Esophagus (tissue), 2 donors: ENCODE data around the gene FAT1. TPM values are rescaled to one million over a fixed set of nuclear protein-coding genes. Genes with fewer than 3 reads are reported as not detected.
A peak's percentile ranks its signal among the peaks of the same experiment; 100 is the strongest.

Source experiments
- H3K27ac ChIP-seq, 2 donors: one replicate each; pipeline ENCODE4 v1.5.1; 2013; ENCODE audit warnings: low read depth in 2 of 2, mild to moderate bottlenecking in 2 of 2, inconsistent platforms in 1 of 2, low read length in 1 of 2, moderate library complexity in 1 of 2
- H3K27me3 ChIP-seq, 2 donors: one replicate each; pipeline ENCODE4 v1.6.1; 2013; ENCODE audit warnings: low read length in 2 of 2, control low read depth in 1 of 2, mild to moderate bottlenecking in 1 of 2; ENCODE audit not compliant: insufficient read depth in 2 of 2, control insufficient read depth in 1 of 2
- H3K36me3 ChIP-seq, 2 donors: one replicate each; pipeline ENCODE4 v1.6.1; 2013; ENCODE audit warnings: low read length in 1 of 2; ENCODE audit not compliant: control insufficient read depth in 2 of 2, insufficient read depth in 2 of 2
- H3K4me1 ChIP-seq, 2 donors: one replicate each; pipeline ENCODE4 v1.6.1; 2013; ENCODE audit warnings: low read length in 1 of 2; ENCODE audit not compliant: control insufficient read depth in 2 of 2, insufficient read depth in 2 of 2
- H3K4me3 ChIP-seq, 2 donors: one replicate each; pipeline ENCODE4 v1.5.1; 2013; ENCODE audit warnings: low read length in 2 of 2, mild to moderate bottlenecking in 2 of 2, low read depth in 1 of 2, moderate library complexity in 1 of 2
- H3K9me3 ChIP-seq, 2 donors: one replicate each; pipeline ENCODE4 v1.6.1; 2013; ENCODE audit warnings: mild to moderate bottlenecking in 2 of 2, low read depth in 1 of 2, low read length in 1 of 2, moderate library complexity in 1 of 2; ENCODE audit not compliant: control insufficient read depth in 2 of 2, insufficient read depth in 1 of 2
- WGBS, 2 donors: extraction: QIAGEN DNeasy Blood & Tissue Kit; methylation state at CpG; one replicate each; pipeline ENCODE4 v1.1.7; 2013; 5-methylcytosine and 5-hydroxymethylcytosine counted together
- polyA plus RNA-seq, 2 donors: library from polyadenylated mRNA; stranded (reverse); fragments of 200-250 nt; gene quantifications; one replicate each; pipeline ENCODE4 v1.2.3, GENCODE V29; 2013
- donor health status: healthy with polysubstance abuse.
- donor health status: Bipolar disorder and iron deficiency.

Gene FAT1
- polyA plus RNA-seq, 2 donors: 11.5 to 21.0 TPM

- Histone ChIP-seq H3K4me3 (no peak overlapping the region), H3K4me1 (no peaks in the 10 kb centered on the region), H3K36me3 (no peaks in the 10 kb centered on the region), H3K9me3 (no peaks in the 10 kb centered on the region), H3K27ac (no peak overlapping the region), H3K27me3 (no peaks in the 10 kb centered on the region)
- WGBS, 2 donors: 84 to 91% methylated on average over 1 of the region's 1 CpG
Measured at GRCh38 chr4:186561748-186562147, 161.9 kb downstream of the FAT1 start.

- Histone ChIP-seq H3K4me3 (no peak overlapping the region), H3K9me3 (no peaks in the 10 kb centered on the region), H3K4me1 (no peaks in the 10 kb centered on the region), H3K27me3 (no peaks in the 10 kb centered on the region), H3K27ac (no peak overlapping the region), H3K36me3 (no peaks in the 10 kb centered on the region)
- WGBS, 2 donors: 94 to 96% methylated on average over 3 of the region's 3 CpGs
Measured at GRCh38 chr4:186560647-186561046, 163.0 kb downstream of the FAT1 start.

GRCh38 chr4:186557486-186557885 is 166.2 kb downstream of the FAT1 start:
- H3K9me3 ChIP-seq: no peaks in the 10 kb centered on the region
- no peak overlapping the region for H3K4me3 ChIP-seq
- H3K27me3 ChIP-seq: no peaks in the 10 kb centered on the region
- H3K36me3 ChIP-seq: no peaks in the 10 kb centered on the region
- 62 to 75% methylated on average over 3 of the region's 3 CpGs for WGBS, 2 donors
- peaks cover 4% of the 10 kb centered on the region in 2 donors for H3K4me1 ChIP-seq
- H3K27ac ChIP-seq: no peak overlapping the region

- Histone ChIP-seq H3K4me3 (no peak overlapping the region), H3K27ac (no peak overlapping the region), H3K4me1 (peaks cover 4% of the 10 kb centered on the region in 2 donors), H3K36me3 (no peaks in the 10 kb centered on the region), H3K9me3 (no peaks in the 10 kb centered on the region), H3K27me3 (no peaks in the 10 kb centered on the region)
- 50 to 56% methylated on average over 7 of the region's 7 CpGs for WGBS, 2 donors
Measured at GRCh38 chr4:186557061-186557460, 166.6 kb downstream of the FAT1 start.

GRCh38 chr4:186554914-186555827 is 168.5 kb downstream of the FAT1 start, which contains the start of gene MTNR1A:
Gene MTNR1A, minus strand, starts transcription at chr4:186555567. Its CDS starts 202 bp downstream, at chr4:186555365.
- Histone ChIP-seq H3K4me3 (peak within 1 kb of the TSS; percentile 25 to 47), H3K36me3 (no peaks in the 10 kb centered on the region), H3K9me3 (no peaks in the 10 kb centered on the region), H3K4me1 (peaks cover 4% of the 10 kb centered on the region in 2 donors), H3K27me3 (no peaks in the 10 kb centered on the region), H3K27ac (no peak within 1 kb of the TSS)
- 5 to 7% methylated on average over 83 to 91 of the region's 91 CpGs for WGBS, 2 donors

GRCh38 chr4:186554539-186554913 is 169.1 kb downstream of the FAT1 start:
- Histone ChIP-seq H3K27ac (no peak overlapping the region), H3K4me1 (peaks cover 4% of the 10 kb centered on the region in 2 donors), H3K4me3 (peak overlapping the region in 1 of 2 donors; percentile 47), H3K9me3 (no peaks in the 10 kb centered on the region), H3K36me3 (no peaks in the 10 kb centered on the region), H3K27me3 (peaks cover 0 to 2% of the 10 kb centered on the region in 2 donors)
- WGBS, 2 donors: 3% methylated on average over 12 of the region's 12 CpGs

GRCh38 chr4:186553717-186554116 is 169.9 kb downstream of the FAT1 start:
- Histone ChIP-seq H3K27me3 (peaks cover 0 to 2% of the 10 kb centered on the region in 2 donors), H3K4me1 (peaks cover 4% of the 10 kb centered on the region in 2 donors), H3K27ac (no peak overlapping the region), H3K9me3 (no peaks in the 10 kb centered on the region), H3K4me3 (no peak overlapping the region), H3K36me3 (no peaks in the 10 kb centered on the region)
- WGBS, 2 donors: 72 to 76% methylated on average over 13 of the region's 13 CpGs

- H3K9me3 ChIP-seq: no peaks in the 10 kb centered on the region
- H3K27me3 ChIP-seq: peaks cover 0 to 2% of the 10 kb centered on the region in 2 donors
- WGBS, 2 donors: 84 to 91% methylated on average over 2 of the region's 2 CpGs
Measured at GRCh38 chr4:186551849-186552248, 171.8 kb downstream of the FAT1 start.

GRCh38 chr4:186545436-186545835 is 178.2 kb downstream of the FAT1 start:
- Histone ChIP-seq H3K27me3 (peaks cover 0 to 2% of the 10 kb centered on the region in 2 donors), H3K27ac (no peak overlapping the region)

More at GRCh38 chr4:186551849-186552248, 171.8 kb downstream of the FAT1 start:
- H3K36me3 ChIP-seq: no peaks in the 10 kb centered on the region
- no peak overlapping the region for H3K27ac ChIP-seq
- H3K4me3 ChIP-seq: no peak overlapping the region
- H3K4me1 ChIP-seq: peaks cover 4% of the 10 kb centered on the region in 2 donors

More at GRCh38 chr4:186545436-186545835, 178.2 kb downstream of the FAT1 start:
- Histone ChIP-seq H3K36me3 (no peaks in the 10 kb centered on the region), H3K4me3 (no peak overlapping the region), H3K9me3 (peaks cover 0 to 4% of the 10 kb centered on the region in 2 donors), H3K4me1 (no peaks in the 10 kb centered on the region)
- WGBS, 2 donors: 64 to 70% methylated on average over 7 of the region's 7 CpGs
